OCI-LY7 (cell line): ENCODE results near the gene ASCC1. TPM values are rescaled to one million over a fixed set of nuclear protein-coding genes. Genes with fewer than 3 reads are reported as not detected.

Experiments
- BruUV-seq: library from RNA; stranded (reverse); fragments of 400-500 nt; replicated peaks from 2 replicates; lab custom pipeline; 2021; lab: Mats Ljungman, UMichigan
- CTCF ChIA-PET: fragments of 300-600 bp; sonication (Branson Sonifier 250); formaldehyde crosslinking; loops from one replicate; lab custom pipeline; 2022; ENCODE audit warnings: antibody characterized with exemption; ENCODE audit not compliant: unreplicated experiment; lab: Charles Lee
- POLR2A ChIA-PET: fragments of 300-600 bp; sonication (Branson Sonifier 250); formaldehyde crosslinking; loops from one replicate; lab custom pipeline; 2022; ENCODE audit warnings: antibody characterized with exemption; lab: Charles Lee
- DNase-seq: peaks from one replicate; pipeline ENCODE4 v3.0.0-alpha.2; 2015; ENCODE audit warnings: low spot score
- H2AFZ ChIP-seq: fragments of 200-600 bp; sonication (generic), shearing (Covaris generic); 2 replicates; pipeline ENCODE4 v1.6.1; 2014; ENCODE audit warnings: mild to moderate bottlenecking, antibody characterized with exemption, low read length, moderate library complexity
- H3K27ac ChIP-seq: fragments of 200-600 bp; sonication (generic); 2 replicates; pipeline ENCODE4 v1.5.1; 2014; ENCODE audit warnings: mixed run types, low read depth, mild to moderate bottlenecking, moderate library complexity, low read length, inconsistent platforms; ENCODE audit not compliant: poor library complexity, severe bottlenecking
- H3K36me3 ChIP-seq: fragments of 200-600 bp; sonication (generic); 2 replicates; pipeline ENCODE4 v1.6.1; 2014; ENCODE audit warnings: mild to moderate bottlenecking, antibody characterized with exemption, low read length, moderate library complexity, mixed read lengths; ENCODE audit not compliant: insufficient read depth
- H3K4me1 ChIP-seq: fragments of 200-600 bp; sonication (generic); 2 replicates; pipeline ENCODE4 v1.5.1; 2014; ENCODE audit warnings: mild to moderate bottlenecking, low read length; ENCODE audit not compliant: insufficient read depth, poor library complexity, severe bottlenecking
- H3K4me2 ChIP-seq: fragments of 200-600 bp; sonication (generic); 2 replicates; pipeline ENCODE4 v1.6.1; 2014; ENCODE audit warnings: mild to moderate bottlenecking, low read length
- H3K4me3 ChIP-seq: fragments of 200-600 bp; sonication (generic); 2 replicates; pipeline ENCODE4 v1.5.1; 2014; ENCODE audit warnings: mild to moderate bottlenecking, low read depth, low read length; ENCODE audit not compliant: poor library complexity, severe bottlenecking
- H3K79me2 ChIP-seq: fragments of 200-600 bp; sonication (generic); 2 replicates; pipeline ENCODE4 v1.6.1; 2016; ENCODE audit warnings: low read depth, mild to moderate bottlenecking, low read length, moderate library complexity, mixed read lengths; ENCODE audit not compliant: insufficient read depth
- H3K9me2 ChIP-seq: fragments of 200-600 bp; sonication (generic); 2 replicates; pipeline ENCODE4 v1.6.1; 2016; ENCODE audit warnings: mild to moderate bottlenecking, low read length, mixed read lengths; ENCODE audit not compliant: insufficient read depth
- H3K9me3 ChIP-seq: fragments of 200-600 bp; sonication (generic); 2 replicates; pipeline ENCODE4 v1.6.1; 2014; ENCODE audit warnings: mild to moderate bottlenecking, mixed run types, low read length, mixed read lengths
- H4K20me1 ChIP-seq: fragments of 200-600 bp; sonication (generic); 2 replicates; pipeline ENCODE4 v1.6.1; 2014; ENCODE audit warnings: mild to moderate bottlenecking, antibody characterized with exemption, low read length, moderate library complexity, mixed read lengths; ENCODE audit not compliant: insufficient read depth
- CTCF ChIP-seq: fragments of 200-600 bp; sonication (generic); conservative IDR thresholded peaks from 2 replicates; pipeline ENCODE4 v1.5.1; 2014; ENCODE audit warnings: mild to moderate bottlenecking, antibody characterized with exemption, low read length, moderate library complexity, mixed read lengths
- EZH2phosphoT487 ChIP-seq: fragments of 200-600 bp; sonication (generic); IDR thresholded peaks from 2 replicates; pipeline ENCODE4 v1.6.1; 2018; ENCODE audit warnings: low read depth, borderline replicate concordance, mild to moderate bottlenecking, mixed run types, antibody characterized with exemption, low read length, moderate library complexity, mixed read lengths
- intact Hi-C: fragments of 100-400 bp; cut with micrococcal nuclease; formaldehyde crosslinking; loops from one replicate; pipeline ENCODE4 v1.10.0; 2022; ENCODE audit not compliant: unreplicated experiment
- total RNA-seq, 2 experiments: library from RNA; depleted of rRNA in 1 of 2; stranded (reverse); fragments of >200 nt in 1 of 2; shearing (Covaris generic) in 1 of 2; gene quantifications; 2 replicates each; pipeline ENCODE4 v1.2.3, GENCODE V29; 2014 to 2022

The ASCC1 gene
- total RNA-seq, 2 experiments from 2014 or later: 27.1 to 59.9 TPM

GRCh38 chr10:72063703-72064391 is 152.2 kb downstream of the ASCC1 start:
- Histone ChIP-seq H3K27ac (no peak overlapping the region), H2AFZ (no peak overlapping the region), H4K20me1 (no peaks in the 10 kb centered on the region), H3K79me2 (no peaks in the 10 kb centered on the region), H3K4me3 (no peak overlapping the region), H3K4me2 (no peak overlapping the region), H3K4me1 (no peaks in the 10 kb centered on the region), H3K36me3 (no peaks in the 10 kb centered on the region), H3K9me2 (no peaks in the 10 kb centered on the region), H3K9me3 (no peaks in the 10 kb centered on the region)
- intact Hi-C loops: loop anchor here (5.0 kb wide), 1 partner anchor 158 kb away; no protein-coding TSS in a partner anchor
- DNase-seq: no peak
- BruUV-seq: no TSS peak
- no peak for TF ChIP-seq EZH2phosphoT487
- no peak for TF ChIP-seq CTCF
- POLR2A ChIA-PET: no interaction called here
- CTCF ChIA-PET: no interaction called here

GRCh38 chr10:72062832-72063702 is 153.0 kb downstream of the ASCC1 start:
- Histone ChIP-seq H4K20me1 (no peaks in the 10 kb centered on the region), H3K9me3 (no peaks in the 10 kb centered on the region), H3K4me3 (no peak overlapping the region), H3K36me3 (no peaks in the 10 kb centered on the region), H3K4me1 (no peaks in the 10 kb centered on the region), H3K27ac (no peak overlapping the region), H3K9me2 (no peaks in the 10 kb centered on the region), H2AFZ (no peak overlapping the region), H3K4me2 (no peak overlapping the region), H3K79me2 (no peaks in the 10 kb centered on the region)
- no peak for DNase-seq
- no TSS peak for BruUV-seq
- ChIA-PET POLR2A (interaction anchor here (0.6 kb wide), 1 partner anchor 147 kb away, joined by 3 read pairs; no protein-coding TSS in a partner anchor), CTCF (no interaction called here)
- TF ChIP-seq CTCF (no peak), EZH2phosphoT487 (no peak)
- intact Hi-C loops: loop anchor here (5.0 kb wide), 1 partner anchor 159 kb away; no protein-coding TSS in a partner anchor
